ENCODE measurements around the gene RMI1. TPM values are rescaled to one million over a fixed set of nuclear protein-coding genes. Genes with fewer than 3 reads are reported as not detected.

The RMI1 gene
- total and polyA plus RNA-seq, 2 of the 8 experiments (the other 6 are each of a cell fraction or from before 2014, with no cell fraction given) = 3.0 to 34.1 TPM

- CTCF ChIA-PET (ENCODE audit: partially characterized antibody) = interaction anchor here (0.9 to 2.2 kb wide), 5 partner anchors 10 to 311 kb away, joined by 3 to 6 read pairs (median 3); no protein-coding TSS in a partner anchor
- Histone ChIP-seq H2BK12ac (ENCODE audit: low read depth, low read length) (no peak overlapping the region), H3K4me1 (replicated peaks in 1 of 4; ENCODE audit: control insufficient read depth in 3 of 4, insufficient read depth in 4 of 4, low read length in 3 of 4) (no peaks in the 10 kb centered on the region)
- TF ChIP-seq MAX (IDR thresholded peaks at IDR 0.05) (no peak), CHD1 (IDR thresholded peaks at IDR 0.05; ENCODE audit: low read depth, low read length) (no peak), SRF (IDR thresholded peaks at IDR 0.05; ENCODE audit: low read depth, low read length) (no peak), MAFK (IDR thresholded peaks at IDR 0.05; ENCODE audit: low read depth, low read length) (no peak), CREB1 (IDR thresholded peaks at IDR 0.05) (no peak), KDM5A (IDR thresholded peaks at IDR 0.05; ENCODE audit: low read length) (no peak), TBP (IDR thresholded peaks at IDR 0.05; ENCODE audit: low read depth, low read length) (no peak), BACH1 (IDR thresholded peaks at IDR 0.05; ENCODE audit: low read length) (no peak), TAF7 (optimal IDR thresholded peaks at IDR 0.05; ENCODE audit: borderline replicate concordance, low read depth, low read length) (no peak), CBX8 (IDR thresholded peaks at IDR 0.05; ENCODE audit: borderline replicate concordance, low read depth, low read length) (no peak), KDM4A (IDR thresholded peaks at IDR 0.05; ENCODE audit: low read depth, low read length, severe bottlenecking) (no peak), POU5F1 (IDR thresholded peaks at IDR 0.05; ENCODE audit: low read depth, low read length) (no peak), RBBP5 (IDR thresholded peaks at IDR 0.05; ENCODE audit: borderline replicate concordance, low read depth, low read length) (no peak), POLR2A (IDR thresholded peaks at IDR 0.05; ENCODE audit: control extremely low read depth in 1 of 2, low read depth in 2 of 2, low read length in 2 of 2) (no peak), EZH2 (IDR thresholded peaks at IDR 0.05; ENCODE audit: low read depth, low read length, severe bottlenecking) (no peak), PHF8 (conservative IDR thresholded peaks at IDR 0.05; ENCODE audit: low read depth, low read length) (no peak)
Observed at GRCh38 chr9:83960991-83961390, 19.6 kb upstream of the RMI1 start.

More at GRCh38 chr9:83960991-83961390, 19.6 kb upstream of the RMI1 start:
- Histone ChIP-seq H3K14ac (ENCODE audit: insufficient read length) (no peak overlapping the region), H2AFZ (ENCODE audit: low read length) (no peak overlapping the region), H3K9me3 (ENCODE audit: insufficient read depth in 2 of 2, low read depth in 1 of 2, low read length in 1 of 2) (no peaks in the 10 kb centered on the region), H3K79me2 (ENCODE audit: control insufficient read depth in 1 of 2, insufficient read depth in 2 of 2, low read length in 2 of 2) (no peaks in the 10 kb centered on the region), H3K27ac (ENCODE audit: low read depth, low read length) (no peak overlapping the region), H3K18ac (ENCODE audit: extremely low read depth, low read length) (no peak overlapping the region), H2BK15ac (ENCODE audit: low read length) (no peak overlapping the region), H3K27me3 (replicated peaks in 1 of 4; ENCODE audit: control insufficient read depth in 3 of 4, extremely low read depth in 1 of 4, insufficient read depth in 3 of 4, low read length in 3 of 4) (no peaks in the 10 kb centered on the region), H3K4me2 (ENCODE audit: insufficient read depth in 1 of 2, low read depth in 2 of 2, low read length in 2 of 2) (no peak overlapping the region), H3K56ac (replicated peaks; ENCODE audit: insufficient read length, low read depth, low read length) (no peak overlapping the region), H3K36me3 (ENCODE audit: control insufficient read depth in 2 of 4, insufficient read depth in 4 of 4, low read length in 3 of 4) (no peaks in the 10 kb centered on the region), H2BK5ac (ENCODE audit: low read depth, low read length) (no peak overlapping the region), H3K23ac (ENCODE audit: insufficient read length) (no peak overlapping the region), H3K23me2 (ENCODE audit: low read depth, low read length) (no peaks in the 10 kb centered on the region), H2BK120ac (replicated peaks; ENCODE audit: low read depth, low read length) (no peak overlapping the region), H4K20me1 (replicated peaks in 1 of 2; ENCODE audit: control insufficient read depth in 1 of 2, insufficient read depth in 2 of 2, low read length in 2 of 2) (no peaks in the 10 kb centered on the region), H4K5ac (ENCODE audit: insufficient read length, low read depth, low read length) (no peak overlapping the region), H3K4me3 (ENCODE audit: extremely low read depth in 1 of 4, insufficient read depth in 2 of 4, low read depth in 3 of 4, low read length in 4 of 4) (no peak overlapping the region), H2BK20ac (ENCODE audit: low read length) (no peak overlapping the region), H4K8ac (ENCODE audit: extremely low read depth, insufficient read depth, low read length) (no peak overlapping the region), H4K91ac (replicated peaks; ENCODE audit: insufficient read length, low read length) (no peak overlapping the region), H2AK5ac (ENCODE audit: low read depth, low read length) (no peak overlapping the region), H3K9ac (replicated peaks in 1 of 4; ENCODE audit: extremely low read depth in 1 of 4, low read depth in 3 of 4, low read length in 3 of 4) (no peak overlapping the region), H3K79me1 (ENCODE audit: low read depth, low read length) (no peaks in the 10 kb centered on the region), H3K4ac (replicated peaks; ENCODE audit: insufficient read length, low read depth, low read length) (no peak overlapping the region)
- DNase-seq (ENCODE audit: low read depth in 1 of 2, low spot score in 2 of 2) (no peak), FAIRE-seq (no peak)
- 89% methylated on average over 5 of the region's 5 CpGs; no CpG with 5 or more reads in 1 of the 2 experiments for WGBS, 2 experiments (ENCODE audit: extremely low coverage in 1 of 2, insufficient coverage in 1 of 2, insufficient read length in 1 of 2, insufficient replicate concordance in 2 of 2, low coverage in 1 of 2, low lambda C conversion rate in 2 of 2, missing lambda C conversion rate in 1 of 2)
- POLR2A ChIA-PET (ENCODE audit: partially characterized antibody) = interaction anchor here (1.1 to 10.4 kb wide), 5 partner anchors 9 to 40 kb away, joined by 3 to 269 read pairs (median 8); partner anchors contain the start of genes HNRNPK, KIF27 and RMI1
